ENCODE results near the gene VWA8. TPM values are rescaled to one million over a fixed set of nuclear protein-coding genes. Genes with fewer than 3 reads are reported as not detected.

The VWA8 gene
- polyA plus RNA-seq, 1 of the 3 experiments (the other 2 are of a cell fraction), result 5.5 TPM

GRCh38 chr13:41746259-41746658 lies 214.7 kb downstream of the VWA8 start:
- Histone ChIP-seq H3K36me3 (replicated peaks in 1 of 2; ENCODE audit: control insufficient read depth in 1 of 2, insufficient read depth in 2 of 2, low read length in 1 of 2) (peaks cover 0 to 5% of the 10 kb centered on the region in 2 experiments), H3K9ac (no peak overlapping the region), H3K27ac (ENCODE audit: low read depth in 2 of 2, low read length in 1 of 2) (peak overlapping the region in 1 of 2 experiments; percentile 49; a peak in 2 of 4 replicates), H3K79me2 (ENCODE audit: insufficient read depth) (no peaks in the 10 kb centered on the region), H3K27me3 (ENCODE audit: insufficient read depth) (no peaks in the 10 kb centered on the region), H3K4me2 (no peak overlapping the region), H3K9me3 (no peaks in the 10 kb centered on the region), H2AFZ (ENCODE audit: low read depth) (no peak overlapping the region), H3K4me3 (ENCODE audit: low read depth in 2 of 2, low read length in 1 of 2) (no peak overlapping the region), H3F3A (replicated peaks; ENCODE audit: insufficient read depth) (peaks cover 10% of the 10 kb centered on the region), H4K20me1 (ENCODE audit: insufficient read depth) (no peaks in the 10 kb centered on the region), H3K9me2 (no peaks in the 10 kb centered on the region), H3K4me1 (ENCODE audit: control insufficient read depth in 1 of 2, insufficient read depth in 2 of 2, low read depth in 1 of 2, low read length in 1 of 2) (no peaks in the 10 kb centered on the region; a peak in 1 of 4 replicates)
- POLR2A ChIA-PET, result no interaction called here
- CTCF ChIA-PET, result no interaction called here
- whole genome bisulfite sequencing (ENCODE audit: low lambda C conversion rate), result 72% methylated on average over 2 of the region's 2 CpGs
- no peak for DNase-seq
- TF ChIP-seq SMC3 (IDR thresholded peaks at IDR 0.05; ENCODE audit: low read depth, low read length) (no peak), FOXJ3 (CRISPR knock-in tag; IDR thresholded peaks at IDR 0.05) (no peak), EP300 (IDR thresholded peaks at IDR 0.05; ENCODE audit: borderline replicate concordance in 1 of 2, low read depth in 1 of 2, low read length in 1 of 2) (peak in 1 of 2 experiments; percentile 63; a peak in 2 of 4 replicates), GATA2 (CRISPR knock-in tag; IDR thresholded peaks at IDR 0.05) (no peak), YY1 (IDR thresholded peaks at IDR 0.05; ENCODE audit: low read depth) (no peak), USF1 (IDR thresholded peaks at IDR 0.05; ENCODE audit: borderline replicate concordance, low read depth) (no peak), MAX (IDR thresholded peaks at IDR 0.05; ENCODE audit: low read depth) (no peak), NRF1 (IDR thresholded peaks at IDR 0.05; ENCODE audit: low read depth, low read length) (no peak), ZBTB33 (IDR thresholded peaks at IDR 0.05; ENCODE audit: borderline replicate concordance, low read depth) (no peak), TCF12 (IDR thresholded peaks at IDR 0.05) (peak; percentile 86), MEF2A (IDR thresholded peaks at IDR 0.05; ENCODE audit: borderline replicate concordance, low read depth) (no peak), TAF1 (IDR thresholded peaks at IDR 0.05; ENCODE audit: borderline replicate concordance, low read depth, low read length) (no peak), RAD21 (IDR thresholded peaks at IDR 0.05; ENCODE audit: low read length) (no peak), IRF3 (IDR thresholded peaks at IDR 0.05; ENCODE audit: low read depth, low read length) (no peak), TEAD4 (IDR thresholded peaks at IDR 0.05; ENCODE audit: borderline replicate concordance, insufficient read depth) (0 out of 2 replicates have a peak, but pooled peaks have one; percentile 52), EZH2phosphoT487 (IDR thresholded peaks at IDR 0.05; ENCODE audit: borderline replicate concordance, low read depth) (no peak), CHD2 (IDR thresholded peaks at IDR 0.05; ENCODE audit: low read length, partially characterized antibody) (no peak), GABPA (IDR thresholded peaks at IDR 0.05; ENCODE audit: low read depth) (no peak), NFIC (IDR thresholded peaks at IDR 0.05; ENCODE audit: borderline replicate concordance) (peak; percentile 58; the same call in 1 of the 2 replicates), RCOR1 (IDR thresholded peaks at IDR 0.05; ENCODE audit: low read length) (no peak), POLR2AphosphoS5 (IDR thresholded peaks at IDR 0.05; ENCODE audit: low read depth, low read length) (peak; percentile 39; the same call in 1 of the 2 replicates), FOSL2 (IDR thresholded peaks at IDR 0.05; ENCODE audit: borderline replicate concordance, low read depth) (peak; percentile 79), RFX5 (IDR thresholded peaks at IDR 0.05; ENCODE audit: low read length) (no peak), SIN3A (IDR thresholded peaks at IDR 0.05; ENCODE audit: borderline replicate concordance, low read depth, low read length) (no peak), RXRA (IDR thresholded peaks at IDR 0.05; ENCODE audit: borderline replicate concordance, low read depth) (peak; percentile 21; the same call in 1 of the 2 replicates), ELF1 (IDR thresholded peaks at IDR 0.05) (no peak), REST (IDR thresholded peaks at IDR 0.05; ENCODE audit: low read depth, low read length) (no peak), FOXM1 (IDR thresholded peaks at IDR 0.05; ENCODE audit: low read depth) (no peak)
